Caco-2 (cell line): Measurements from ENCODE around the gene CCNJL. TPM values are rescaled to one million over a fixed set of nuclear protein-coding genes. Genes with fewer than 3 reads are reported as not detected.

Experiments
- BruUV-seq: library from RNA; stranded (reverse); fragments of 400-500 nt; replicated peaks from 2 replicates; lab custom pipeline; 2021; lab: Mats Ljungman, UMichigan
- CTCF ChIA-PET: fragments of 300-600 bp; sonication (Branson Sonifier 250); formaldehyde crosslinking; loops from one replicate; lab custom pipeline; 2022; ENCODE audit warnings: antibody characterized with exemption; lab: Charles Lee
- POLR2A ChIA-PET: fragments of 300-600 bp; sonication (Branson Sonifier 250); formaldehyde crosslinking; loops from one replicate; lab custom pipeline; 2022; ENCODE audit warnings: antibody characterized with exemption; lab: Charles Lee
- DNase-seq, 2 experiments: peaks; one replicate each; pipeline versions ENCODE4 v3.0.0 to v3.0.0-alpha.2; 2020 to 2022
- H3K27me3 ChIP-seq: replicated peaks from 2 replicates; pipeline ENCODE4 v1.6.0; 2011; ENCODE audit warnings: low read length; ENCODE audit not compliant: control insufficient read depth, insufficient read depth
- H3K36me3 ChIP-seq: 2 replicates; pipeline ENCODE4 v1.5.1; 2011; ENCODE audit warnings: low read length; ENCODE audit not compliant: control insufficient read depth, insufficient read depth
- H3K4me1 ChIP-seq: fragments of 250-450 bp; sonication (Bioruptor Pico); 2 replicates; pipeline ENCODE4 v1.5.1; 2020; ENCODE audit warnings: mild to moderate bottlenecking
- H3K4me3 ChIP-seq: 2 replicates; pipeline ENCODE4 v1.5.1; 2011; ENCODE audit warnings: low read depth, mild to moderate bottlenecking, control low read depth, low read length
- H3K9me3 ChIP-seq: fragments of 250-450 bp; sonication (Bioruptor Pico); 2 replicates; pipeline ENCODE4 v1.5.1; 2020; ENCODE audit warnings: mild to moderate bottlenecking, moderate library complexity
- H3K27ac Mint-ChIP-seq: one replicate; pipeline ENCODE4 v1.8.0; 2022; ENCODE audit warnings: mixed read lengths; ENCODE audit not compliant: unreplicated experiment
- H3K27me3 Mint-ChIP-seq: one replicate; pipeline ENCODE4 v1.8.0; 2022; ENCODE audit warnings: mixed read lengths; ENCODE audit not compliant: insufficient read depth, unreplicated experiment
- H3K36me3 Mint-ChIP-seq: one replicate; pipeline ENCODE4 v1.8.0; 2022; ENCODE audit warnings: mild to moderate bottlenecking, mixed read lengths; ENCODE audit not compliant: insufficient read depth, unreplicated experiment
- H3K4me1 Mint-ChIP-seq: one replicate; pipeline ENCODE4 v1.8.0; 2022; ENCODE audit warnings: low read depth, mixed read lengths; ENCODE audit not compliant: unreplicated experiment
- H3K4me3 Mint-ChIP-seq: one replicate; pipeline ENCODE4 v1.8.0; 2022; ENCODE audit warnings: mild to moderate bottlenecking, moderate library complexity, mixed read lengths; ENCODE audit not compliant: unreplicated experiment
- H3K9me3 Mint-ChIP-seq: one replicate; pipeline ENCODE4 v1.8.0; 2022; ENCODE audit warnings: mixed read lengths; ENCODE audit not compliant: unreplicated experiment
- CTCF ChIP-seq, 2 experiments: fragments of 200-600 bp in 1 of 2; IDR thresholded peaks; 1 replicate in 1 of 2; 2 replicates in 1 of 2; pipeline versions ENCODE4 v1.5.1 to v1.8.0; 2011 to 2022; ENCODE audit warnings: antibody characterized with exemption in 1 of 2, control low read depth in 1 of 2, inconsistent platforms in 1 of 2, low read depth in 1 of 2, low read length in 1 of 2, mild to moderate bottlenecking in 1 of 2, moderate library complexity in 1 of 2; ENCODE audit not compliant: insufficient read depth in 1 of 2, severe bottlenecking in 1 of 2, unreplicated experiment in 1 of 2
- intact Hi-C: fragments of 100-400 bp; cut with micrococcal nuclease; formaldehyde crosslinking; loops from one replicate; pipeline ENCODE4 v1.10.0; 2022; ENCODE audit not compliant: unreplicated experiment
- total RNA-seq: library from RNA; stranded (reverse); gene quantifications from 2 replicates; pipeline ENCODE4 v1.2.3, GENCODE V29; 2022

Gene CCNJL
- total RNA-seq, 1 experiment from 2014 or later: 17.4 TPM

- Mint-ChIP-seq H3K9me3 (no peaks in the 10 kb centered on the region), H3K27ac (no peak overlapping the region), H3K4me3 (no peak overlapping the region), H3K36me3 (peaks cover 11% of the 10 kb centered on the region), H3K27me3 (no peaks in the 10 kb centered on the region), H3K4me1 (peaks cover 8% of the 10 kb centered on the region)
- CTCF ChIA-PET: no interaction called here
- no TSS peak for BruUV-seq
- H3K9me3 ChIP-seq: no peaks in the 10 kb centered on the region
- no peak overlapping the region for H3K4me3 ChIP-seq
- H3K27me3 ChIP-seq: no peaks in the 10 kb centered on the region
- H3K36me3 ChIP-seq: no peaks in the 10 kb centered on the region; the same call in 1 of the 2 replicates
- POLR2A ChIA-PET: interaction anchor here (0.5 kb wide), 1 partner anchor 33 kb away, joined by 3 read pairs; no protein-coding TSS in a partner anchor
- TF ChIP-seq CTCF (IDR thresholded peaks at IDR 0.05; ENCODE audit: insufficient read depth in 1 of 2, low read depth in 1 of 2, low read length in 1 of 2, severe bottlenecking in 1 of 2, unreplicated experiment in 1 of 2): no peak
- H3K4me1 ChIP-seq: peaks cover 6% of the 10 kb centered on the region
- DNase-seq: no peak
- intact Hi-C loops: no loop called here
Measured at GRCh38 chr5:160296496-160296895, 15.9 kb downstream of the CCNJL start.

GRCh38 chr5:160293901-160294561 is 18.3 kb downstream of the CCNJL start:
- DNase-seq: no peak
- no peaks in the 10 kb centered on the region for H3K9me3 Mint-ChIP-seq
- H3K27me3 Mint-ChIP-seq: no peaks in the 10 kb centered on the region
- BruUV-seq: no TSS peak
- Histone ChIP-seq H3K36me3 (no peaks in the 10 kb centered on the region; the same call in 1 of the 2 replicates), H3K27me3 (no peaks in the 10 kb centered on the region), H3K4me3 (no peak overlapping the region), H3K4me1 (peaks cover 15% of the 10 kb centered on the region), H3K9me3 (no peaks in the 10 kb centered on the region)
- H3K36me3 Mint-ChIP-seq: peaks cover 6% of the 10 kb centered on the region
- intact Hi-C loops: no loop called here
- ChIA-PET CTCF (no interaction called here), POLR2A (no interaction called here)
- H3K4me1 Mint-ChIP-seq: peaks cover 14% of the 10 kb centered on the region
- no peak overlapping the region for H3K4me3 Mint-ChIP-seq
- H3K27ac Mint-ChIP-seq: peak overlapping the region; percentile 69
- TF ChIP-seq CTCF (IDR thresholded peaks at IDR 0.05; ENCODE audit: insufficient read depth in 1 of 2, low read depth in 1 of 2, low read length in 1 of 2, severe bottlenecking in 1 of 2, unreplicated experiment in 1 of 2): no peak

GRCh38 chr5:160293386-160293785 is 19.0 kb downstream of the CCNJL start:
- Mint-ChIP-seq H3K9me3 (no peaks in the 10 kb centered on the region), H3K4me3 (no peak overlapping the region), H3K36me3 (peaks cover 1% of the 10 kb centered on the region), H3K27me3 (no peaks in the 10 kb centered on the region), H3K4me1 (peaks cover 18% of the 10 kb centered on the region), H3K27ac (peak overlapping the region; percentile 69)
- BruUV-seq: no TSS peak
- no peak overlapping the region for H3K4me3 ChIP-seq
- H3K27me3 ChIP-seq: no peaks in the 10 kb centered on the region
- H3K36me3 ChIP-seq: no peaks in the 10 kb centered on the region; the same call in 1 of the 2 replicates
- intact Hi-C loops: no loop called here
- H3K4me1 ChIP-seq: peaks cover 20% of the 10 kb centered on the region
- no peak for TF ChIP-seq CTCF (IDR thresholded peaks at IDR 0.05; ENCODE audit: insufficient read depth in 1 of 2, low read depth in 1 of 2, low read length in 1 of 2, severe bottlenecking in 1 of 2, unreplicated experiment in 1 of 2)
- CTCF ChIA-PET: no interaction called here
- DNase-seq: no peak
- no peaks in the 10 kb centered on the region for H3K9me3 ChIP-seq
- POLR2A ChIA-PET: no interaction called here
